K562 (cell line): ENCODE measurements around the gene PRDM4. TPM values are rescaled to one million over a fixed set of nuclear protein-coding genes. Genes with fewer than 3 reads are reported as not detected.

ENCODE experiments used
- ETS2 ChIP-seq: IDR thresholded peaks from 2 replicates; pipeline ENCODE4 v1.6.1; 2016; ENCODE audit warnings: borderline replicate concordance, missing genetic modification characterization, mild to moderate bottlenecking, moderate library complexity, missing compliant biosample characterization; ENCODE audit not compliant: poor library complexity, severe bottlenecking
- GTF2E2 ChIP-seq: fragments of 200-800 bp; sonication (Bioruptor generic); IDR thresholded peaks from 2 replicates; pipeline ENCODE4 v1.6.1; 2016; ENCODE audit warnings: missing genetic modification characterization, missing compliant biosample characterization
- MTF1 ChIP-seq: fragments of 250-450 bp; sonication (Bioruptor Pico); IDR thresholded peaks from 2 replicates; pipeline ENCODE4 v1.9.0; 2021; ENCODE audit warnings: moderate library complexity, mild to moderate bottlenecking, inconsistent platforms, borderline replicate concordance
- POLR2G ChIP-seq: fragments of 200-400 bp; formaldehyde crosslinking; IDR thresholded peaks from 2 replicates; pipeline ENCODE4 v1.6.1; 2017; ENCODE audit warnings: low read depth, mild to moderate bottlenecking, antibody characterized with exemption, low read length, moderate library complexity
- PYGO2 ChIP-seq: fragments of 450-650 bp; IDR thresholded peaks from 2 replicates; pipeline ENCODE4 v1.6.1; 2016; ENCODE audit warnings: mild to moderate bottlenecking, missing genetic modification characterization, moderate library complexity, missing compliant biosample characterization
- RAD51 ChIP-seq: fragments of 450-650 bp; IDR thresholded peaks from 2 replicates; pipeline ENCODE4 v1.7.1; 2016; ENCODE audit warnings: low read depth, mild to moderate bottlenecking, borderline replicate concordance
- REST ChIP-seq, 2 experiments: fragments of 450-650 bp; formaldehyde crosslinking in 1 of 2; IDR thresholded peaks; 2 replicates each; pipeline versions ENCODE4 v1.4.0 to v1.6.1; 2014 to 2020; ENCODE audit warnings: mild to moderate bottlenecking in 2 of 2, borderline replicate concordance in 1 of 2, low read depth in 1 of 2
- TOE1 ChIP-seq, 2 experiments: fragments of 450-650 bp in 1 of 2; sonication (generic) in 1 of 2; formaldehyde crosslinking in 1 of 2; IDR thresholded peaks; 2 replicates each; pipeline versions ENCODE4 v1.7.1 to v1.8.0; 2016 to 2022; ENCODE audit warnings: borderline replicate concordance in 2 of 2, mild to moderate bottlenecking in 2 of 2, antibody characterized with exemption in 1 of 2, inconsistent platforms in 1 of 2, low read depth in 1 of 2, missing genetic modification reagents in 1 of 2, moderate library complexity in 1 of 2
- ZBTB8A ChIP-seq: fragments of 450-650 bp; IDR thresholded peaks from 2 replicates; pipeline ENCODE4 v1.6.1; 2018; ENCODE audit warnings: mild to moderate bottlenecking, moderate library complexity; ENCODE audit not compliant: partially characterized antibody
- ZNF282 ChIP-seq: sonication (generic); formaldehyde crosslinking; IDR thresholded peaks from 2 replicates; pipeline ENCODE4 v1.8.1; 2023; ENCODE audit warnings: missing genetic modification reagents
- polyA plus RNA-seq, 8 experiments: library from polyadenylated mRNA; depleted of rRNA in 4 of 8; stranded (reverse) in 5 of 8; unstranded in 3 of 8; fragments of >200 nt; fragmentation: Nextera tagmentation in 2 of 8; fragmentation: Illumina TruSeq in 1 of 8; extraction: Ambion mirVana in 2 of 8; extraction: Trizol in 1 of 8; gene quantifications; 2 replicates each; pipeline versions ENCODE4 v1.2.1 to v1.2.3, GENCODE V29; 2011 to 2014; ENCODE audit warnings: inconsistent platforms in 1 of 8, missing spikeins in 1 of 8
- total RNA-seq, 7 experiments: library from RNA; depleted of rRNA in 6 of 7; stranded (reverse); fragments of >200 nt in 6 of 7; fragmentation: Illumina TruSeq in 2 of 7; extraction: Trizol in 2 of 7; gene quantifications; 2 replicates each; pipeline versions ENCODE4 v1.2.1 to v1.2.3, GENCODE V29; 2011 to 2021; ENCODE audit warnings: low replicate concordance in 1 of 7

Gene PRDM4
- total and polyA plus RNA-seq, 9 of the 15 experiments (the other 6 are each of a cell fraction or from before 2014, with no cell fraction given), result 5.9 to 26.0 (median 20.0) TPM

DNA sequence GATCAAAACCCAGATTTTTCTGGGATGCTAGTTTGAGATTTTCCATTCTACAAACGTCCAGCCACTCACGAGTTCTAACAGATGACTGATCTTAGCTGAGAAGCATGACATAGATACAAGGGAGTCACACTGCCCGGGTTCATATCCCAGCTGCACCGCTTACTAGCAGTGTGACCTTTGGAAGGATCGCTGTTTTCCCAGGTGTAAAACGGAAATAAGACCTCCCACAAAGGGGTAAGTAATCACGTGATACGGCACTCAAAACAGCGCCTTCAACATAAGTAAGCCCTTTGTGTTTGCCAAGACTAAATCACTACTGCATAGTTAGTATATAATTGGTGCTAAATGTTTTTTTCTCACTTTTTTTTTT, 76.0 kb downstream of the PRDM4 start (continued):
- TF ChIP-seq REST (IDR thresholded peaks at IDR 0.05; ENCODE audit: borderline replicate concordance) (no peak), REST (CRISPR knock-in tag; IDR thresholded peaks at IDR 0.05; ENCODE audit: low read depth) (no peak), GTF2E2 (tag) (peak; percentile 26; the same call in 1 of the 2 replicates), ZBTB8A (no peak), ETS2 (tag) (no peak), ZNF282 (CRISPR knock-in tag) (no peak), MTF1 (no peak), PYGO2 (tag) (no peak), POLR2G (no peak), TOE1 (IDR thresholded peaks at IDR 0.05; ENCODE audit: borderline replicate concordance) (peak; percentile 91), TOE1 (CRISPR knock-in tag; IDR thresholded peaks at IDR 0.05; ENCODE audit: borderline replicate concordance, low read depth) (no peak), RAD51 (peak; percentile 90)
